Upper lobe of left lung (tissue), 4 donors: ENCODE data around the gene LONP2.

ENCODE experiments used
- CTCF ChIP-seq, 6 experiments: fragments of 450-650 bp in 4 of 6; fragments of 200-600 bp in 2 of 6; sonication (generic) in 2 of 6; IDR thresholded peaks; one replicate each; pipeline ENCODE4 v1.5.1; 2016 to 2019; ENCODE audit warnings: antibody characterized with exemption in 6 of 6
- EP300 ChIP-seq, 4 donors: sonication (generic); formaldehyde crosslinking; IDR thresholded peaks; one replicate each; pipeline ENCODE4 v1.5.1; 2017; ENCODE audit warnings: antibody characterized with exemption in 4 of 4, control low read depth in 2 of 4
- POLR2A ChIP-seq, 4 donors: fragments of 450-650 bp; IDR thresholded peaks; one replicate each; pipeline ENCODE4 v1.5.1; 2016 to 2017; ENCODE audit warnings: antibody characterized with exemption in 4 of 4, mild to moderate bottlenecking in 2 of 4

- peak in 3 of 4 donors; percentile 80 to 90 (median 84) for TF ChIP-seq POLR2A (IDR thresholded peaks at IDR 0.05)
- peak in 2 of 6 experiments; percentile 26 to 45 for TF ChIP-seq CTCF (IDR thresholded peaks at IDR 0.05)
- no peak for TF ChIP-seq EP300 (IDR thresholded peaks at IDR 0.05)
Observed at GRCh38 chr16:48385253-48386150, 141.4 kb downstream of the LONP2 start, which contains the start of gene SIAH1.
